Adrenal gland (tissue), 12 donors: ENCODE data around the gene RANBP9. TPM values are rescaled to one million over a fixed set of nuclear protein-coding genes. Genes with fewer than 3 reads are reported as not detected.

Experiments
- DNase-seq, 7 donors: peaks; one replicate each; pipeline ENCODE4 v3.0.0-alpha.2; 2019 to 2020
- H3K27ac ChIP-seq, 5 donors: fragments of 200-600 bp; sonication (generic) in 4 of 5; 1 replicate in 3 of 5; 2 replicates in 2 of 5; pipeline versions ENCODE4 v1.5.1 to v1.8.0; 2016 to 2020; ENCODE audit warnings: mild to moderate bottlenecking in 1 of 5
- H3K27me3 ChIP-seq: fragments of 200-600 bp; 2 replicates; pipeline ENCODE4 v1.8.0; 2021
- H3K36me3 ChIP-seq, 2 donors: fragments of 200-600 bp; replicated peaks in 1 of 2; 1 replicate in 1 of 2; 2 replicates in 1 of 2; pipeline versions ENCODE4 v1.5.1 to v1.8.0; 2018 to 2022
- H3K4me1 ChIP-seq, 2 donors: fragments of 200-600 bp; replicated peaks in 1 of 2; 1 replicate in 1 of 2; 2 replicates in 1 of 2; pipeline versions ENCODE4 v1.5.1 to v1.8.0; 2018 to 2021
- H3K4me3 ChIP-seq, 4 donors: fragments of 200-600 bp; sonication (generic) in 3 of 4; one replicate each; pipeline ENCODE4 v1.5.1; 2016 to 2018
- H3K9me3 ChIP-seq, 3 donors: fragments of 200-600 bp; sonication (generic) in 1 of 3; replicated peaks in 1 of 3; 1 replicate in 2 of 3; 2 replicates in 1 of 3; pipeline versions ENCODE4 v1.5.1 to v1.8.0; 2016 to 2021
- POLR2A ChIP-seq, 2 donors: fragments of 450-650 bp; IDR thresholded peaks; one replicate each; pipeline ENCODE4 v1.6.1; 2017; ENCODE audit warnings: antibody characterized with exemption in 2 of 2, mild to moderate bottlenecking in 2 of 2, moderate library complexity in 1 of 2
- WGBS, 4 donors: extraction: QIAGEN DNeasy Blood & Tissue Kit in 2 of 4; methylation state at CpG; one replicate each; pipeline versions ENCODE4 v1.1.5 to v1.1.7; 2013 to 2017; 5-methylcytosine and 5-hydroxymethylcytosine counted together
- intact Hi-C, 2 donors: fragments of 100-400 bp; cut with DNase I; formaldehyde crosslinking; loops; one replicate each; pipeline versions ENCODE4 v1.14.1 to v1.15.0; 2022 to 2023
- polyA plus RNA-seq, 3 donors: library from polyadenylated mRNA; stranded (reverse); fragments of 200-250 nt in 2 of 3; fragments of 350-450 nt in 1 of 3; fragmentation: Illumina TruSeq in 1 of 3; extraction: RNeasy Lipid Tissue Mini Kit (QIAGEN cat#74804) in 1 of 3; gene quantifications; one replicate each; pipeline ENCODE4 v1.2.3, GENCODE V29; 2013 to 2014
- total RNA-seq, 9 donors: library from RNA; depleted of rRNA in 4 of 9; stranded (reverse); fragments of >200 nt in 4 of 9; fragments of 120-200 nt in 1 of 9; fragmentation: NEBNext Ultra II Directional in 1 of 9; extraction: Animal tissue kit (Norgen Biotek cat#: 25700) in 1 of 9; gene quantifications; one replicate each; pipeline versions ENCODE4 v1.1.0 to v1.2.4, GENCODE V29; 2013 to 2023
- TF ChIP-seq, protein P1 (sequence below), 6 experiments: fragments of 450-650 bp in 4 of 6; fragments of 200-600 bp in 2 of 6; sonication (generic) in 1 of 6; IDR thresholded peaks; 1 replicate in 5 of 6; 2 replicates in 1 of 6; pipeline versions ENCODE4 v1.5.1 to v1.8.0; 2016 to 2021; ENCODE audit warnings: antibody characterized with exemption in 6 of 6, mild to moderate bottlenecking in 2 of 6, moderate library complexity in 1 of 6
- donor health status: healthy with polysubstance abuse.
- donor health status: Bipolar disorder and iron deficiency.
- donor health status: DM: yes; HTN: yes; CAD: no.
- donor health status: DM: no; HTN: no; CAD: no.
- donor health status: DM: no; HTN: no; CAD: no.
- donor health status: DM: yes; HTN: yes; CAD: no.

RANBP9 gene
- total and polyA plus RNA-seq, 12 donors, result 20.1 to 63.1 (median 37.9) TPM

DNA sequence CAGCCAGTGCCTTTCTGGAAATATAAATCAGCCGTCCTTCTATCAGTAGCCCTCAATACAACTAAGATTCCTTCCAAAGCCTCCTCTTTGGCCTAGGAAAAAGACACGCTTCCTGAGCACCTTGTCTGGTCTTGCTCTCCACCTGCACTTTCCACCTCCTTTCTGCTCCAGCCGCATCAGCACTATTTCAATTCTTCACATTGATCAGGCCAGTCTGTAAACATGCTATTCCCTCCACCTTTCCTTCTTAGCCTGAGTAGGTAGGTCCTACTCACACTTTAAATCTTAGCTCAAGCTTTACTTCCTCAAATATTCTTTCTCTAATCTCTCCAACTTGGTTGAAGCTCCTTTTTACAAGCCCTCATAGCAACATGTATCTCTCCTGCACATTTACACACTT, 11.4 kb downstream of the RANBP9 start:
- Histone ChIP-seq H3K9me3 (no peaks in the 10 kb centered on the region), H3K27ac (no peak overlapping the region), H3K4me3 (no peak overlapping the region), H3K27me3 (no peaks in the 10 kb centered on the region), H3K36me3 (no peaks in the 10 kb centered on the region), H3K4me1 (peaks cover 0 to 44% of the 10 kb centered on the region in 2 donors)
- intact Hi-C loops, result no loop called here
- WGBS, 4 donors, result 87 to 95% (median 95%) methylated on average over 3 of the region's 3 CpGs
- no peak for TF ChIP-seq POLR2A (IDR thresholded peaks at IDR 0.05)
- TF ChIP-seq, protein P1, sequence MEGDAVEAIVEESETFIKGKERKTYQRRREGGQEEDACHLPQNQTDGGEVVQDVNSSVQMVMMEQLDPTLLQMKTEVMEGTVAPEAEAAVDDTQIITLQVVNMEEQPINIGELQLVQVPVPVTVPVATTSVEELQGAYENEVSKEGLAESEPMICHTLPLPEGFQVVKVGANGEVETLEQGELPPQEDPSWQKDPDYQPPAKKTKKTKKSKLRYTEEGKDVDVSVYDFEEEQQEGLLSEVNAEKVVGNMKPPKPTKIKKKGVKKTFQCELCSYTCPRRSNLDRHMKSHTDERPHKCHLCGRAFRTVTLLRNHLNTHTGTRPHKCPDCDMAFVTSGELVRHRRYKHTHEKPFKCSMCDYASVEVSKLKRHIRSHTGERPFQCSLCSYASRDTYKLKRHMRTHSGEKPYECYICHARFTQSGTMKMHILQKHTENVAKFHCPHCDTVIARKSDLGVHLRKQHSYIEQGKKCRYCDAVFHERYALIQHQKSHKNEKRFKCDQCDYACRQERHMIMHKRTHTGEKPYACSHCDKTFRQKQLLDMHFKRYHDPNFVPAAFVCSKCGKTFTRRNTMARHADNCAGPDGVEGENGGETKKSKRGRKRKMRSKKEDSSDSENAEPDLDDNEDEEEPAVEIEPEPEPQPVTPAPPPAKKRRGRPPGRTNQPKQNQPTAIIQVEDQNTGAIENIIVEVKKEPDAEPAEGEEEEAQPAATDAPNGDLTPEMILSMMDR (IDR thresholded peaks at IDR 0.05), result no peak
- DNase-seq, result no peak

DNA sequence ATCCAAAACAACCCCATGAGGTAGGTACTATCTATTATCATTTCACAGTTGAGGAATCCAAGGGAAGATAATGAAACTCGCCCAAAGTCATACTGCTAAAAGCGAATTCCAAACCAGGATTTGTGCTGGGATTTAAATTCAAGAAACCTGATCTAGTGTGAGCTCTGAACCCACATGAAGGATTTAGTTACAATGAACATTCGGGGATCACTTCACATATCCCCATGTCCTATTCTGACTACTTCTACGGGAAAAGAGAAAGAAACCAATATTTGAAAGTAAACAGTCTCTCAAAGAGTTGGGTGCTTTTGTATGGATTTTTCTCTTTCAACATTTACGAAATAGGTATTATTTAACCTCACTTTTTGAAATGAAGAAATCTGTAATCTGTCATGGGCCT, 12.9 kb downstream of the RANBP9 start:
- no peak overlapping the region for H3K4me3 ChIP-seq
- no peaks in the 10 kb centered on the region for H3K36me3 ChIP-seq
- H3K9me3 ChIP-seq, result no peaks in the 10 kb centered on the region
- TF ChIP-seq POLR2A (IDR thresholded peaks at IDR 0.05), result no peak
- TF ChIP-seq, protein P1 (IDR thresholded peaks at IDR 0.05), result no peak
- DNase-seq, result no peak
- intact Hi-C loops, result no loop called here
- H3K27ac ChIP-seq, result no peak overlapping the region
- 94 to 96% (median 95%) methylated on average over 5 of the region's 5 CpGs for WGBS, 4 donors
- no peaks in the 10 kb centered on the region for H3K27me3 ChIP-seq
- peaks cover 0 to 36% of the 10 kb centered on the region in 2 donors for H3K4me1 ChIP-seq

DNA sequence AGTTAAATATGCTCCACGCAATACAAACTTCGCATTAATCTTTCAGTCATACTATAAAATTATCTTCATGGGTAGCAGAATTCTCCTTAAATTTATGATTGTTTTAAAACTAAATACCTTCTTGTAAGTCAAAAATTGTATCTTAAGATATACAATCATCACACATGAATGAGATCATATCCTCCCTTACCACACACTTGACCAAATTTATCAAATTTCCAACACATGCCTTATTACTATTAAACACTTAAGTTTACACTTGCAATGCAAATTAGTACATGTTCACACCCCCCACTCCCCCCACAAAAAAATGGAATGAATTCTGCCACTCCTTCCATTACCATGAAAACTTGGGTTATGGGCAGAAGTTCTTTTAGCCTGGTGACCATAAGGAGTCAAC, 13.8 kb downstream of the RANBP9 start:
- no peak for DNase-seq
- intact Hi-C loops, result no loop called here
- Histone ChIP-seq H3K27ac (no peak overlapping the region), H3K9me3 (no peaks in the 10 kb centered on the region), H3K4me3 (no peak overlapping the region), H3K27me3 (no peaks in the 10 kb centered on the region), H3K4me1 (peaks cover 0 to 29% of the 10 kb centered on the region in 2 donors), H3K36me3 (no peaks in the 10 kb centered on the region)
- WGBS, 4 donors, result 92 to 98% (median 97%) methylated on average over 2 of the region's 2 CpGs
- no peak for TF ChIP-seq POLR2A (IDR thresholded peaks at IDR 0.05)
- TF ChIP-seq, protein P1 (IDR thresholded peaks at IDR 0.05), result no peak

DNA sequence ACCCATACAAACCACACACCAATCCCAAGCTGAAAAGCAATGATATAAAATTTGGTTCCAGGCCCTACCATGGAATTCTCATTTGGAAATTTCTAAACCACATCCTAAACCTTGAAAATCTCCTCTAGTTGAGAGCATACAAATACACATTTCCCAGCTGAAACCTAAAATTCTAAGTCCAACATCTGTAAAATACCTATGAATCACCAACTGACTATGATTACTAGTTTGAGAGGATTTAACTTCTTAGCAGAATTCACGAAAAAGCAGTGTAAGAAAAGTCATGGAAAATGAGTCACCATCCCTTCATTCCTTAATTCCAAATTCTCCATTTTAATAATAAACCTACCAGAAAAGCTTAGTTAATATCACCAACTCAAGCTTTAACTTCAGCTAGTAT, 15.4 kb downstream of the RANBP9 start:
- no peak for DNase-seq
- 43 to 67% (median 61%) methylated on average over 1 of the region's 1 CpG for WGBS, 4 donors
- no peaks in the 10 kb centered on the region for H3K36me3 ChIP-seq
- no peak overlapping the region for H3K4me3 ChIP-seq
- H3K27me3 ChIP-seq, result no peaks in the 10 kb centered on the region
- no peaks in the 10 kb centered on the region for H3K9me3 ChIP-seq
- TF ChIP-seq POLR2A (IDR thresholded peaks at IDR 0.05), result no peak
- TF ChIP-seq, protein P1 (IDR thresholded peaks at IDR 0.05), result no peak
- intact Hi-C loops, result no loop called here
- H3K4me1 ChIP-seq, result peaks cover 0 to 34% of the 10 kb centered on the region in 2 donors
- no peak overlapping the region for H3K27ac ChIP-seq
